ENCODE data around the gene RBFOX2. TPM values are rescaled to one million over a fixed set of nuclear protein-coding genes. Genes with fewer than 3 reads are reported as not detected.

The RBFOX2 gene
- total RNA-seq, 1 experiment from 2014 or later: 81.1 TPM

DNA sequence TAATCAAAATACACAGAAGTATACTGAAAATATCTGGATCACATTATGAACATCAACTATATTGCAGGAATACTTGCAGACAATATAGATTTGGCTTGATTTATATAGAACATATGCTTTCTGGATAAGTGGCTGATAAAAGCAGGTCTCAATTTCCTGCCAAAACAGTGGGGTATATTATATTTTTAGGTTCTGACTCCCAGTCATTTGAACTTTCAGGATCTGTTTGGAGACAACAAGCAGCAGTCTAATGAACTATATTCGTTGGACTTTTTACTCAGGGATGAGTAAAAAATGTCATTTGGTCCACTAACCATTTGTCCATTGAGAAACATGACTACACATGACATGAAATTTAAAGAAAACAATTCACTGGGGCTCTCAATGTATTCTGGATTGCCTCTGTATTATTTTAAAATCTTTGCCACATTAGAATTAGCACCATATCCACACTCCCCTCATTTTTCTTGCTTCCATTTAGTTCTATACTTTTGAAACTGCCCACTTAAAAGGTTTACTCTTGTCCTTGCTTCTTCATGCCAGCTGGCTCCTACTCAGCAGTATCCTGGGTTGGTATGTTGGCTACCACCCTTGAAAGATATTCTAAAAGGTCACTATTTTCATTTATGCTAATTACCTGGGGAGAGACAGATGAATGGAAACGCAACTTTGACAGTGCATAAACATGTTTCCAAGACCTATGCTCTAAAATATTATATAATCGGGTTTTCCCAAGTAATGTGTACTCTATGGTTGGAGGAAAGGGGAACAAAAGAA lies 157.9 kb downstream of the RBFOX2 start:
- POLR2A ChIA-PET: no interaction called here
- intact Hi-C loops (cut with micrococcal nuclease; ENCODE audit: unreplicated experiment): no loop called here
- BruUV-seq (replicated peaks): no TSS peak
- Histone ChIP-seq H3K4me1 (ENCODE audit: control insufficient read depth, insufficient read depth, low read length) (no peaks in the 10 kb centered on the region), H3K36me3 (ENCODE audit: control insufficient read depth, insufficient read depth, low read length) (no peaks in the 10 kb centered on the region), H3K4me3 (ENCODE audit: low read depth in 2 of 2, low read length in 2 of 2) (no peak overlapping the region), H3K27me3 (ENCODE audit: control insufficient read depth, insufficient read depth, low read length) (no peaks in the 10 kb centered on the region), H3K9me3 (ENCODE audit: control insufficient read depth, insufficient read depth, low read depth, low read length) (no peaks in the 10 kb centered on the region), H3K27ac (ENCODE audit: low read length) (no peak overlapping the region)
- DNase-seq (ENCODE audit: low read depth, low spot score) (no peak), ATAC-seq (no peak)
- CTCF ChIA-PET: no interaction called here
- TF ChIP-seq POLR2AphosphoS5 (IDR thresholded peaks at IDR 0.05; ENCODE audit: low read depth, low read length) (no peak), TCF7L2 (IDR thresholded peaks at IDR 0.05; ENCODE audit: low read depth, low read length) (no peak), SIN3A (IDR thresholded peaks at IDR 0.05; ENCODE audit: borderline replicate concordance, insufficient read depth, low read depth, low read length) (no peak)
- TF ChIP-seq, protein P1, sequence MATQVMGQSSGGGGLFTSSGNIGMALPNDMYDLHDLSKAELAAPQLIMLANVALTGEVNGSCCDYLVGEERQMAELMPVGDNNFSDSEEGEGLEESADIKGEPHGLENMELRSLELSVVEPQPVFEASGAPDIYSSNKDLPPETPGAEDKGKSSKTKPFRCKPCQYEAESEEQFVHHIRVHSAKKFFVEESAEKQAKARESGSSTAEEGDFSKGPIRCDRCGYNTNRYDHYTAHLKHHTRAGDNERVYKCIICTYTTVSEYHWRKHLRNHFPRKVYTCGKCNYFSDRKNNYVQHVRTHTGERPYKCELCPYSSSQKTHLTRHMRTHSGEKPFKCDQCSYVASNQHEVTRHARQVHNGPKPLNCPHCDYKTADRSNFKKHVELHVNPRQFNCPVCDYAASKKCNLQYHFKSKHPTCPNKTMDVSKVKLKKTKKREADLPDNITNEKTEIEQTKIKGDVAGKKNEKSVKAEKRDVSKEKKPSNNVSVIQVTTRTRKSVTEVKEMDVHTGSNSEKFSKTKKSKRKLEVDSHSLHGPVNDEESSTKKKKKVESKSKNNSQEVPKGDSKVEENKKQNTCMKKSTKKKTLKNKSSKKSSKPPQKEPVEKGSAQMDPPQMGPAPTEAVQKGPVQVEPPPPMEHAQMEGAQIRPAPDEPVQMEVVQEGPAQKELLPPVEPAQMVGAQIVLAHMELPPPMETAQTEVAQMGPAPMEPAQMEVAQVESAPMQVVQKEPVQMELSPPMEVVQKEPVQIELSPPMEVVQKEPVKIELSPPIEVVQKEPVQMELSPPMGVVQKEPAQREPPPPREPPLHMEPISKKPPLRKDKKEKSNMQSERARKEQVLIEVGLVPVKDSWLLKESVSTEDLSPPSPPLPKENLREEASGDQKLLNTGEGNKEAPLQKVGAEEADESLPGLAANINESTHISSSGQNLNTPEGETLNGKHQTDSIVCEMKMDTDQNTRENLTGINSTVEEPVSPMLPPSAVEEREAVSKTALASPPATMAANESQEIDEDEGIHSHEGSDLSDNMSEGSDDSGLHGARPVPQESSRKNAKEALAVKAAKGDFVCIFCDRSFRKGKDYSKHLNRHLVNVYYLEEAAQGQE (IDR thresholded peaks at IDR 0.05; ENCODE audit: insufficient read depth in 1 of 2, low read depth in 2 of 2, low read length in 1 of 2): no peak
- TF ChIP-seq, protein P2, sequence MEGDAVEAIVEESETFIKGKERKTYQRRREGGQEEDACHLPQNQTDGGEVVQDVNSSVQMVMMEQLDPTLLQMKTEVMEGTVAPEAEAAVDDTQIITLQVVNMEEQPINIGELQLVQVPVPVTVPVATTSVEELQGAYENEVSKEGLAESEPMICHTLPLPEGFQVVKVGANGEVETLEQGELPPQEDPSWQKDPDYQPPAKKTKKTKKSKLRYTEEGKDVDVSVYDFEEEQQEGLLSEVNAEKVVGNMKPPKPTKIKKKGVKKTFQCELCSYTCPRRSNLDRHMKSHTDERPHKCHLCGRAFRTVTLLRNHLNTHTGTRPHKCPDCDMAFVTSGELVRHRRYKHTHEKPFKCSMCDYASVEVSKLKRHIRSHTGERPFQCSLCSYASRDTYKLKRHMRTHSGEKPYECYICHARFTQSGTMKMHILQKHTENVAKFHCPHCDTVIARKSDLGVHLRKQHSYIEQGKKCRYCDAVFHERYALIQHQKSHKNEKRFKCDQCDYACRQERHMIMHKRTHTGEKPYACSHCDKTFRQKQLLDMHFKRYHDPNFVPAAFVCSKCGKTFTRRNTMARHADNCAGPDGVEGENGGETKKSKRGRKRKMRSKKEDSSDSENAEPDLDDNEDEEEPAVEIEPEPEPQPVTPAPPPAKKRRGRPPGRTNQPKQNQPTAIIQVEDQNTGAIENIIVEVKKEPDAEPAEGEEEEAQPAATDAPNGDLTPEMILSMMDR (IDR thresholded peaks at IDR 0.05): no peak
- in situ Hi-C loops (cut with HindIII; ENCODE audit: low pct_unique_long_range_greater_than_20kb, low sequenced_read_pairs): no loop called here

DNA sequence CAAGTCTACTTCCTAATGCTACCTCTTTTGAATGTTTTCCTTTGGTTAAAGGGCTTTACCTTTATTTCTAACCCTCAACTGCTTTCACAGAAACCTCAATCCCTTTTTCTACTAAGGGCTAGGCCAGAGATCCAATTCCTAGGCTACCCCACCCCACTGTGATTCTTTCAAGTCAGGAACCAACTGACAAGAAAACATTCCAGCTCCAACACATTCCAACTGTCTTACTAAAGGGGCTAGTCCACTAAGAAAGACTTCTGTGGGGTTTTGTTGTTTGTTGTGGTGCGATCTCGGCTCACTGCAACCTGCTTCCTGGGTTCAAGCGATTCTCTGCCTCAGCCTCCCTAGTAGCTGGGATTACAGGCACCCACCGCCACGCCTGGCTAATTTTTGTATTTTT lies 159.7 kb downstream of the RBFOX2 start:
- ChIA-PET CTCF (no interaction called here), POLR2A (no interaction called here)
- BruUV-seq (replicated peaks): no TSS peak
- no peaks in the 10 kb centered on the region; the same call in 1 of the 2 replicates for H3K4me1 ChIP-seq (ENCODE audit: control insufficient read depth, insufficient read depth, low read length)
- DNase-seq (ENCODE audit: low read depth, low spot score): no peak
- H3K36me3 ChIP-seq (ENCODE audit: control insufficient read depth, insufficient read depth, low read length): no peaks in the 10 kb centered on the region
- TF ChIP-seq, protein P1 (IDR thresholded peaks at IDR 0.05; ENCODE audit: insufficient read depth in 1 of 2, low read depth in 2 of 2, low read length in 1 of 2): no peak
- TF ChIP-seq TCF7L2 (IDR thresholded peaks at IDR 0.05; ENCODE audit: low read depth, low read length): no peak
- TF ChIP-seq, protein P2 (IDR thresholded peaks at IDR 0.05): no peak
- TF ChIP-seq SIN3A (IDR thresholded peaks at IDR 0.05; ENCODE audit: borderline replicate concordance, insufficient read depth, low read depth, low read length): no peak
- no peak for TF ChIP-seq POLR2AphosphoS5 (IDR thresholded peaks at IDR 0.05; ENCODE audit: low read depth, low read length)
- no peak overlapping the region for H3K27ac ChIP-seq (ENCODE audit: low read length)
- H3K4me3 ChIP-seq (ENCODE audit: low read depth in 2 of 2, low read length in 2 of 2): no peak overlapping the region
- in situ Hi-C loops (cut with HindIII; ENCODE audit: low pct_unique_long_range_greater_than_20kb, low sequenced_read_pairs) (no loop called here), intact Hi-C loops (cut with micrococcal nuclease; ENCODE audit: unreplicated experiment) (no loop called here)
- no peak for ATAC-seq
- H3K27me3 ChIP-seq (ENCODE audit: control insufficient read depth, insufficient read depth, low read length): no peaks in the 10 kb centered on the region
- no peaks in the 10 kb centered on the region for H3K9me3 ChIP-seq (ENCODE audit: control insufficient read depth, insufficient read depth, low read depth, low read length)

Measured in Panc1 (cell line).